ENCODE data around the gene KCNQ1OT1. TPM values are rescaled to one million over a fixed set of nuclear protein-coding genes. Genes with fewer than 3 reads are reported as not detected.

KCNQ1OT1 gene
- total RNA-seq, 2 donors from 2014 or later, result 5.2 to 6.9 TPM

- WGBS, 2 experiments (ENCODE audit: insufficient coverage in 1 of 2, insufficient read length in 1 of 2), result 92 to 95% methylated on average over 7 to 12 of the region's 12 CpGs
- Histone ChIP-seq H3K4me1 (ENCODE audit: control insufficient read depth, insufficient read depth, low read length) (no peaks in the 10 kb centered on the region), H3K4me3 (ENCODE audit: low read length) (no peak overlapping the region), H3K9me3 (ENCODE audit: control insufficient read depth, low read length) (peaks cover 5% of the 10 kb centered on the region), H3K36me3 (ENCODE audit: control insufficient read depth, insufficient read depth, low read length) (no peaks in the 10 kb centered on the region), H3K27ac (ENCODE audit: low read depth, low read length) (no peak overlapping the region), H3K9ac (ENCODE audit: extremely low read depth, low read length, poor library complexity, severe bottlenecking) (no peak overlapping the region), H3K27me3 (ENCODE audit: control insufficient read depth, insufficient read depth, low read length, poor library complexity, severe bottlenecking) (peaks cover 4% of the 10 kb centered on the region)
- TF ChIP-seq, protein P1, sequence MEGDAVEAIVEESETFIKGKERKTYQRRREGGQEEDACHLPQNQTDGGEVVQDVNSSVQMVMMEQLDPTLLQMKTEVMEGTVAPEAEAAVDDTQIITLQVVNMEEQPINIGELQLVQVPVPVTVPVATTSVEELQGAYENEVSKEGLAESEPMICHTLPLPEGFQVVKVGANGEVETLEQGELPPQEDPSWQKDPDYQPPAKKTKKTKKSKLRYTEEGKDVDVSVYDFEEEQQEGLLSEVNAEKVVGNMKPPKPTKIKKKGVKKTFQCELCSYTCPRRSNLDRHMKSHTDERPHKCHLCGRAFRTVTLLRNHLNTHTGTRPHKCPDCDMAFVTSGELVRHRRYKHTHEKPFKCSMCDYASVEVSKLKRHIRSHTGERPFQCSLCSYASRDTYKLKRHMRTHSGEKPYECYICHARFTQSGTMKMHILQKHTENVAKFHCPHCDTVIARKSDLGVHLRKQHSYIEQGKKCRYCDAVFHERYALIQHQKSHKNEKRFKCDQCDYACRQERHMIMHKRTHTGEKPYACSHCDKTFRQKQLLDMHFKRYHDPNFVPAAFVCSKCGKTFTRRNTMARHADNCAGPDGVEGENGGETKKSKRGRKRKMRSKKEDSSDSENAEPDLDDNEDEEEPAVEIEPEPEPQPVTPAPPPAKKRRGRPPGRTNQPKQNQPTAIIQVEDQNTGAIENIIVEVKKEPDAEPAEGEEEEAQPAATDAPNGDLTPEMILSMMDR (conservative IDR thresholded peaks at IDR 0.05), result no peak
- Mint-ChIP-seq H3K36me3 (ENCODE audit: low read depth) (peaks cover 7% of the 10 kb centered on the region), H3K4me1 (peaks cover 3% of the 10 kb centered on the region), H3K4me3 (no peak overlapping the region), H3K9me3 (peaks cover 18% of the 10 kb centered on the region), H3K27ac (no peak overlapping the region), H3K27me3 (ENCODE audit: insufficient read depth) (peaks cover 83% of the 10 kb centered on the region)
- no peak for DNase-seq
Observed at GRCh38 chr11:2713094-2713493, 13.3 kb upstream of the KCNQ1OT1 start.

DNA sequence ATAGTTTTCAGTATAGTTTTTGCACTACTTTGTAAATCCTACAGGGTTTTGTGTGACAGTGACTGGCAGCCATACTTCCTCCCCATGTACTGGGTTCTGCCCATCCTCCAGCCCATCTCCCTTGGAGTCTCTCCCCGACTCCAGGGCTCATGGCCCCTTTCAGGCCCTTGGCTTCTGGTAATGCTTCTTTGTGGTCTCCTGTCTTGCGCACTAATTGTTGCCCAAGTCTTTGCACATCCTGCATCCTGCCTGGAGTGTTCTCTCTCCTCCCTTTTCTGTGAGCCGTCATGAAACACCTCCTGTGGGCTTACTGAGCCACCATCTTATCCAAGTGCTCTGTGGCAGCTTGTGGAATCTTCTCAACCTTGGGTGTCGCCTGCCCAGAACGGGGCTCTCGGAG, 11.4 kb upstream of the KCNQ1OT1 start:
- Histone ChIP-seq H3K9me3 (ENCODE audit: control insufficient read depth, low read length) (peaks cover 8% of the 10 kb centered on the region), H3K4me1 (ENCODE audit: control insufficient read depth, insufficient read depth, low read length) (no peaks in the 10 kb centered on the region), H3K36me3 (ENCODE audit: control insufficient read depth, insufficient read depth, low read length) (no peaks in the 10 kb centered on the region), H3K27ac (ENCODE audit: low read depth, low read length) (no peak overlapping the region), H3K4me3 (ENCODE audit: low read length) (no peak overlapping the region), H3K27me3 (ENCODE audit: control insufficient read depth, insufficient read depth, low read length, poor library complexity, severe bottlenecking) (peaks cover 3% of the 10 kb centered on the region), H3K9ac (ENCODE audit: extremely low read depth, low read length, poor library complexity, severe bottlenecking) (no peak overlapping the region)
- no peak overlapping the region for H3K27ac Mint-ChIP-seq
- 93 to 96% methylated on average over 5 to 6 of the region's 6 CpGs for WGBS, 2 experiments (ENCODE audit: insufficient coverage in 1 of 2, insufficient read length in 1 of 2)
- H3K27me3 Mint-ChIP-seq (ENCODE audit: insufficient read depth), result peaks cover 82% of the 10 kb centered on the region
- H3K36me3 Mint-ChIP-seq (ENCODE audit: low read depth), result peaks cover 7% of the 10 kb centered on the region
- TF ChIP-seq, protein P1 (conservative IDR thresholded peaks at IDR 0.05), result no peak
- DNase-seq, result no peak
- no peaks in the 10 kb centered on the region for H3K4me1 Mint-ChIP-seq
- no peak overlapping the region for H3K4me3 Mint-ChIP-seq
- peaks cover 19% of the 10 kb centered on the region for H3K9me3 Mint-ChIP-seq

- 85 to 88% methylated on average over 8 of the region's 8 CpGs for WGBS, 2 experiments (ENCODE audit: insufficient coverage in 1 of 2, insufficient read length in 1 of 2)
- peaks cover 7% of the 10 kb centered on the region for H3K36me3 Mint-ChIP-seq (ENCODE audit: low read depth)
- H3K27ac Mint-ChIP-seq, result no peak overlapping the region
- no peak for DNase-seq
- no peak overlapping the region for H3K4me3 Mint-ChIP-seq
- Histone ChIP-seq H3K4me1 (ENCODE audit: control insufficient read depth, insufficient read depth, low read length) (no peaks in the 10 kb centered on the region), H3K27me3 (ENCODE audit: control insufficient read depth, insufficient read depth, low read length, poor library complexity, severe bottlenecking) (no peaks in the 10 kb centered on the region), H3K9me3 (ENCODE audit: control insufficient read depth, low read length) (peaks cover 10% of the 10 kb centered on the region), H3K27ac (ENCODE audit: low read depth, low read length) (no peak overlapping the region), H3K36me3 (ENCODE audit: control insufficient read depth, insufficient read depth, low read length) (no peaks in the 10 kb centered on the region), H3K9ac (ENCODE audit: extremely low read depth, low read length, poor library complexity, severe bottlenecking) (no peak overlapping the region), H3K4me3 (ENCODE audit: low read length) (no peak overlapping the region)
- TF ChIP-seq, protein P1 (conservative IDR thresholded peaks at IDR 0.05), result no peak
- H3K9me3 Mint-ChIP-seq, result peaks cover 26% of the 10 kb centered on the region
- peaks cover 80% of the 10 kb centered on the region for H3K27me3 Mint-ChIP-seq (ENCODE audit: insufficient read depth)
- H3K4me1 Mint-ChIP-seq, result peaks cover 6% of the 10 kb centered on the region
Observed at GRCh38 chr11:2709429-2709828, 9.6 kb upstream of the KCNQ1OT1 start.

Data from endodermal cell (in vitro differentiated cells).